RWPE2 (cell line): ENCODE data around the gene DDX49.
A peak's percentile ranks its signal among the peaks of the same experiment; 100 is the strongest.
"Not testable (repeated sequence)": the region's sequence is repeated elsewhere in the genome, so short reads cannot be mapped to it uniquely, and the experiment has no call there.

Experiments used
- ATAC-seq: fragments of 200-7000 bp; cut with Tn5 transposase; 3 replicates; pipeline ENCODE4 v1.9.1; 2021; ENCODE audit warnings: low read depth
- DNase-seq: peaks from one replicate; pipeline ENCODE4 v3.0.0-alpha.2; 2020; ENCODE audit warnings: low spot score
- H3K27ac ChIP-seq: fragments of 450-650 bp; 2 replicates; pipeline ENCODE4 v1.5.1; 2017; ENCODE audit warnings: mild to moderate bottlenecking; ENCODE audit not compliant: poor library complexity, severe bottlenecking
- H3K27me3 ChIP-seq: fragments of 250-450 bp; sonication (Bioruptor Pico); 2 replicates; pipeline ENCODE4 v1.5.1; 2021; ENCODE audit warnings: mild to moderate bottlenecking, moderate library complexity; ENCODE audit not compliant: insufficient read depth, poor library complexity, severe bottlenecking
- H3K36me3 ChIP-seq: fragments of 250-450 bp; sonication (Bioruptor Pico); 2 replicates; pipeline ENCODE4 v1.5.1; 2020; ENCODE audit warnings: low read depth, mild to moderate bottlenecking, moderate library complexity
- H3K4me1 ChIP-seq: fragments of 250-450 bp; sonication (Bioruptor Pico); 2 replicates; pipeline ENCODE4 v1.5.1; 2021; ENCODE audit warnings: mild to moderate bottlenecking, moderate library complexity; ENCODE audit not compliant: insufficient read depth, poor library complexity, severe bottlenecking
- H3K4me3 ChIP-seq: fragments of 250-450 bp; sonication (Bioruptor Pico); 2 replicates; pipeline ENCODE4 v1.5.1; 2021; ENCODE audit warnings: mild to moderate bottlenecking, moderate library complexity; ENCODE audit not compliant: severe bottlenecking
- H3K9me3 ChIP-seq: fragments of 250-450 bp; sonication (Bioruptor Pico); 2 replicates; pipeline ENCODE4 v1.5.1; 2021; ENCODE audit warnings: mild to moderate bottlenecking, moderate library complexity; ENCODE audit not compliant: severe bottlenecking
- CTCF ChIP-seq: fragments of 450-650 bp; IDR thresholded peaks from one replicate; pipeline ENCODE4 v1.5.1; 2017; ENCODE audit warnings: mild to moderate bottlenecking, moderate library complexity; ENCODE audit not compliant: poor library complexity, severe bottlenecking

Gene DDX49

GRCh38 chr19:18951721-18952281 is 32.3 kb downstream of the DDX49 start:
- DNase-seq (peak; percentile 86), ATAC-seq (peak; percentile 77)
- Histone ChIP-seq H3K36me3 (no peaks in the 10 kb centered on the region; the same call in 1 of the 2 replicates), H3K4me3 (no peak overlapping the region), H3K27me3 (no peaks in the 10 kb centered on the region), H3K27ac (peak overlapping the region; percentile 96), H3K4me1 (peaks cover 19% of the 10 kb centered on the region), H3K9me3 (no peaks in the 10 kb centered on the region)
- TF ChIP-seq CTCF: no peak

GRCh38 chr19:18952364-18953003 is 33.0 kb downstream of the DDX49 start:
- ATAC-seq: peak; percentile 57
- H3K27ac ChIP-seq: peak overlapping the region; percentile 96
- H3K4me1 ChIP-seq: peaks cover 19% of the 10 kb centered on the region
- H3K36me3 ChIP-seq, H3K9me3 ChIP-seq, H3K4me3 ChIP-seq, H3K27me3 ChIP-seq: not testable (repeated sequence)
- DNase-seq: peak; percentile 77

GRCh38 chr19:18954094-18954493 is 34.6 kb downstream of the DDX49 start:
- Histone ChIP-seq H3K36me3 (no peaks in the 10 kb centered on the region), H3K27me3 (no peaks in the 10 kb centered on the region), H3K27ac (peak overlapping the region; percentile 96), H3K4me1 (peaks cover 19% of the 10 kb centered on the region), H3K9me3 (no peaks in the 10 kb centered on the region), H3K4me3 (no peak overlapping the region)
- DNase-seq: no peak
- TF ChIP-seq CTCF: no peak
- no peak for ATAC-seq

- no peaks in the 10 kb centered on the region for H3K27me3 ChIP-seq
- no peak for TF ChIP-seq CTCF
- H3K4me3 ChIP-seq: no peak overlapping the region
- H3K4me1 ChIP-seq: peaks cover 19% of the 10 kb centered on the region
- no peak overlapping the region for H3K27ac ChIP-seq
- no peak for DNase-seq
- no peaks in the 10 kb centered on the region for H3K36me3 ChIP-seq
- ATAC-seq: no peak
- no peaks in the 10 kb centered on the region for H3K9me3 ChIP-seq
Observed at GRCh38 chr19:18955042-18955441, 35.5 kb downstream of the DDX49 start.

GRCh38 chr19:18960370-18960769 is 40.9 kb downstream of the DDX49 start:
- H3K9me3 ChIP-seq: no peaks in the 10 kb centered on the region
- H3K27me3 ChIP-seq: no peaks in the 10 kb centered on the region
- H3K27ac ChIP-seq: no peak overlapping the region
- H3K36me3 ChIP-seq: no peaks in the 10 kb centered on the region
- ATAC-seq: no peak
- H3K4me1 ChIP-seq: no peaks in the 10 kb centered on the region
- no peak for DNase-seq
- TF ChIP-seq CTCF: no peak
- no peak overlapping the region for H3K4me3 ChIP-seq
